Skin of body (tissue), 2 donors: ENCODE data around the gene BAIAP2. TPM values are rescaled to one million over a fixed set of nuclear protein-coding genes. Genes with fewer than 3 reads are reported as not detected.

ENCODE experiments used
- DNase-seq: peaks from one replicate; lab custom pipeline; 2025; lab: John Stamatoyannopoulos, UW
- total RNA-seq: library from RNA; depleted of rRNA; stranded (reverse); fragments of >200 nt; gene quantifications from one replicate; pipeline ENCODE4 v1.2.3, GENCODE V29; 2014

BAIAP2 gene
- total RNA-seq, 1 donor from 2014 or later, result 34.6 TPM

DNA sequence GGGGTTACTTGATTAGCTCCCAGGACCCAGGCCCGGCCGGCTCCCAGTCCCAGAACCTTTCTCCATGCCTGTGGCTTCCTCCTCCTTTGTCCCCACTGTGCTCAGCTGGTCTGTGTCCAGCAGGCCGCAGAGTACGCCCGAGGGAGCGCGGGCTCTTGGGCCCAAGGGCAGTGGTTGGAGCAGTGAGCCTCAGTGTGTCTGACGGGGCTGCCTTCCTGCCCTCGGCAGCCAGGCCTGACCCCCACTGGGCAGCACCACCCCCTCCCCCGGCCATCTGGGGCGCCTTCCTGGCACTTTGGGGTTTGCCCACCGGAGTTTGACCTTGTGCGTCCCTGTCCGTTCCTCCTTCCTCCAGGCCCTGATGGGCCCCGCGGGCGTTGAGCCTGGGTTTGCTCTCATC lies 67.9 kb downstream of the BAIAP2 start:
- no peak for DNase-seq

DNA sequence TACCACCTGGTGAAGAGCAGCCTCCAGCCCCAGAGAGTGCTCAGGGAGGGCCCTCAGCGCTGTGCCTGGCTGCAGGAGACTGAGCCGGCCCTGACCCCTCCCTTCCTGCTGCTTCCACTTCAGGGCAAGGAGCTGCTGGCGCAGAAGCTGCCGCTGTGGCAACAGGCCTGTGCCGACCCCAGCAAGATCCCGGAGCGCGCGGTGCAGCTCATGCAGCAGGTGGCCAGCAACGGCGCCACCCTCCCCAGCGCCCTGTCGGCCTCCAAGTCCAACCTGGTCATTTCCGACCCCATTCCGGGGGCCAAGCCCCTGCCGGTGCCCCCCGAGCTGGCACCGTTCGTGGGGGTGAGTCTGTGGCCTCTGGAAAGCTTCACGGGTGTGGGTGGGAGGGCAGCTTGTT lies 68.4 kb downstream of the BAIAP2 start:
- DNase-seq, result no peak

DNA sequence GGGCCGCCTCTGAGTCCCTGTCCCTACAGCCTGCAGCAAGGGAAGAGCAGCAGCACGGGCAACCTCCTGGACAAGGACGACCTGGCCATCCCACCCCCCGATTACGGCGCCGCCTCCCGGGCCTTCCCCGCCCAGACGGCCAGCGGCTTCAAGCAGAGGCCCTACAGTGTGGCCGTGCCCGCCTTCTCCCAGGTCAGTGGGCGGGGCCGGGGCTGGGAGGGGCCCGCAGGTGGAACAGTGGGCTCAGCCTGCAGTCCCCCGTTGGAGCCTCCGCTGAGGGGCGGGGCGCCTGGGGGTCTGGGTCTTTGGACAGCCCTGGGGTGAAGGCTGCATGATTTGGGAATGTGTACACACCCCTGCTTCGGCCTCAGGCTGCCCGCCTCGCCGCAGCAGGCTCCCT lies 71.8 kb downstream of the BAIAP2 start:
- no peak for DNase-seq

DNA sequence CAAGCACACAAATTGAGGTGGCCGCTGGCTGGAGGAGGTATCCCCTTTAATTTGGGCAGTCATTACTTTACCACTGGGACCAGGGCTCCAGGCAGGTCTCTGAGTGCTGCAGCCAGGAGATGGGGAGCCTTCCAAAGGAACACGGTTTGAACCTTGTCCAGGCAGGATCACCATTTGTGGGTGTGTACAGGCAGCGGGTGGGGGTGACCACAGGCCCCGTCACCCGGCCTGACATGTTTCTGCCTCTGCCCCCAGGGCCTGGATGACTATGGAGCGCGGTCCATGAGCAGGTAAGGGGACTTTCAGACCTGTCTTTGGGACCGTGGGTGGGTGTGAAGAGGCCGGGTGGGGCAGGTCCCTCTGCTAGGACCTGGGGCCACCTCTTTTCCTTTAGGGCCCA lies 73.3 kb downstream of the BAIAP2 start:
- no peak for DNase-seq

DNA sequence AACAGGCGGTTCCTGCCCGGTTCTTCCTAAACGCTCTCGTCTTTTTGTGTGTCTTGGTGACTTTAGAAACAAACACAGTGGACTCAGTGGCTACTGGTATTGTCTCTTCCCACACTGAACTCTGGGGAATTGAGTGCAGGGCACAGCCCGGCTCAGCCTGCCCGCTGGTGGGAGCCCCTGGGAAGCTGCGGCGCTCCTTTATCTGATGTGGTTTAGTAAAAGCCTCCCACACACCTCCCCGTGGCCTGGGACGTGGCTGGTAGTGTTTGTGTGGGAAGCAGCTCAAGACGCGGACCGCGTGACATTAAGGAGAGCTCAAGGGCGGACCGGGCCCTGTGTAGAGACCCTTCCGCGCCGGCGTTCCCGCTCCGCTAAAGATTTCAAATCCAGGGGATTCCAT lies 75.0 kb downstream of the BAIAP2 start:
- DNase-seq, result no peak

DNA sequence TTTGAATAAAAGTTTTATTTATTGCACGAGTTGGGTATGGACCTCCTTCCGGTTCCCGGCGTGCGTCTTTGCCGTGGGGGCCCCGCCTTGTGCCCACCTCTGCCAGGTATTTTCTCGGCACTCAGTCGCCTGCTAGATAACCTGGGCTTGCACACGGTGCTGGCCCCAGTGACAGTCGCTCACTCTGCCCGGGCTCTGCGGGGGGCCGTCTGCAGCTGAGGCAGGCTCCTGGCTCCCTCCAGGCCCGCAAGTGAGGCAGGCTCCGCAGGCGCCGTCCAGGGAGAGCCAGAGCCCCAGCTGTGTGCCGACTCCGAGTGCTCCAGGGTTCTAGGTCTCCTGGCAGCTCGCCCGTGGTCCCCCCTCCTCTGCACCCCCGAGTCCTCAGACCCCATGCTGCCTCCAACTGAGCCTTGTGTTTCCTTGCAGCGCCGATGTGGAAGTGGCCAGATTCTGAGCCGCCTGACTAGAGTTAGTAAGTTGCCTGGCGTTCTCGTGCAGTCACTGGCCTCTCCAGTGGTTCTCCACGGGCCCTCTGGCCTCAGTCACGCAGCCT lies 75.6 kb downstream of the BAIAP2 start:
- DNase-seq, result no peak

DNA sequence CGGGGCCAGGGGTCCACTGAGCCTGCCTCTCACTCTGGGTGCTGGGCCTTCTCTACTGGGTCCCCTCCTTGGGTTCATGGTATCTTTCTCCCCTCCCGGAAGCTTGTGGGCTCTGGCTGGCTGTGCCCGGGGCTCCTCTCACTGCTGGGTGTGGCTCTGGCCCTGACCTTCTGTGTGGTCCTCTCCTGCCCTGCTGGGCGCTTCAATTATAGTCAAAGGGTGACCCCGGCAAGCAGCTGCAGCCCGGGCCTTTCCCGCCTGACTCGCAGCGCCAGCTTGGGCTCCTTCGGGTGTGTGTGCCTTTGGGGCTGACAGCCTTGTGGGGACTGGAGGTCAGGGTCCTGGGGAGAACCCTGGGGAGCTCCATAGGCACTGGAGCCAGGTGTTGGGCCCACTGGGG lies 76.1 kb downstream of the BAIAP2 start:
- DNase-seq, result no peak

DNA sequence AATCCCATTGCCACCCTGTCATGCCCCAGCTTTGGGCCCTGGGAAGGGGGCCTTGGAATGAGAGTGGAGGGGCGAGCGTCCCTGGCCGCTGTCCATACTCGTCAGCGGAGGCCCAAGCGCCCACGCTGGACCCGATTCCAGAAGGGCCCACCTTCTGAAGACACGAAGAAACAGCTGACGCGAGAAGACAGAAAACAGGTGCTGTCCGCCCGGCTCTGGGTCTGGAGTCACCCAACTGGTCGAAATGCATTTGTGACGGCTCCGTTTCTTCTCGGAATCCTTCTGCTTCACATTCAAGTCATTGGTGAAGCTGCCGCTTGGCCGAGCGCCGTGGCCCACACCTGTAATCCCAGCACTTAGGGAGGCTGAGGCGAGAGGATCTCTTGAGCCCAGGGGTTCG lies 77.5 kb downstream of the BAIAP2 start:
- DNase-seq, result no peak

DNA sequence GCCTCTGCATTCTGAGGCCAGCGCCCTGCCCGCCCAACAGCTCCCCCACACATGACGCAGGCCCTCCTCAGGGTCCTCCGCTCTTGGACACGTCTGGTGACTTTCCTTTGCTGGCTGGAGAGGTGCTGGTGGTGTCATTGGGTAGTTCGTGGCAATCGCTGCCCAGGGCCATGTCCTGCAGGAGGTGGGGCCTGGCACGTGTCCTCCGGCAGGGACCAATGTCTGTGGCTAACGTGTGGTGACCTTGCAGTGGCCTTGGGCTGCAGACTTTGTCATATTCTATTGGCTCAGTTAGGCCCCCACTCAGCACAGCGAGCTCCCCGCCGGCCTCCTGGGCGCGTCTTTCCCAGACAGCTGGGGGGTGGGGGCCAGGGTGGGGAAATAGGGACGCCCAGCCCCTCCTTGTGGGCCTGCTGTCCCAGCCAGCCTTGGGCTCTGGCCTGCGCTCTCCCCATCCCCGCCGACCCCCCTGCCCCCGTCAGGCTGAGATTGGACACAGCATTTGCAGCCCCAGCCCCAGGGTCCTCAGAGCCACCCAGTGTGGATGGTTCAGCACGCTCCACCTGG lies 78.3 kb downstream of the BAIAP2 start:
- DNase-seq, result no peak

DNA sequence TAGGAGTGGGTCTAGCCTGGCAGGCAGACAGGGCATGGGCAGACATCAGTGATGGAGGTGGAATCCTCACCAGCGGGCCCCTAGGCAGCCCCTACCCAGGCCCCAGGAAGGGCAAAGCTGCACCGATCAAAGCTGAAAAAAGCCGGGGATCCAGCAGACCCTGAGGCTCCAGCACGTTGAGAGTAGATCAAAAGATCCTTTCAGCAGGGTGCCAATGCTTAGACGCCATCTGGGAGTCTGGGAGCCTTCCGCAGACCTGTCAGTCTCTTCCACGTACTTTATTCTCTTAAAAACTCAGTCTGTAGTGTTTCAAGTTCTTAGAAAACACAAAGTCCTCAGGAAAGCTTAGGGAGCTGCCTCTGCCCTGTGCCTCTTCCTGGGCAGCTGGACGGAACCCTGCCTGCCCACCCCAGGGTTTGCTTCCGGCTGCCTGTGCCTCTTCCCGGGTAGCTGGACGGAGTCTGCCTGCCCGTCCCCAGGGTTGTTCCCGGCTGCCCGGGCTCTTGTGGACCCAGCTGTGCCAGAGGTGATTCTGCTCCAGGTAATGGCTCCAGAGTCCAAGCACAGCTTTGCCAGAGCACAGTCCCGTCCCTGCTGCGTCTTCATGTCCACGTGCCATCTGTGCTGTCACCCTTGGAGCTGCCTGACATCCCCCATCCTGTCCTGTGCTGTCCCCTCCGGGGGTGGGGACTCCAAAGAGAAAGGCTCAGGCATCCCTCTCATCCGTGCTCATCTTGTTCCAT lies 79.6 kb downstream of the BAIAP2 start:
- DNase-seq, result no peak

DNA sequence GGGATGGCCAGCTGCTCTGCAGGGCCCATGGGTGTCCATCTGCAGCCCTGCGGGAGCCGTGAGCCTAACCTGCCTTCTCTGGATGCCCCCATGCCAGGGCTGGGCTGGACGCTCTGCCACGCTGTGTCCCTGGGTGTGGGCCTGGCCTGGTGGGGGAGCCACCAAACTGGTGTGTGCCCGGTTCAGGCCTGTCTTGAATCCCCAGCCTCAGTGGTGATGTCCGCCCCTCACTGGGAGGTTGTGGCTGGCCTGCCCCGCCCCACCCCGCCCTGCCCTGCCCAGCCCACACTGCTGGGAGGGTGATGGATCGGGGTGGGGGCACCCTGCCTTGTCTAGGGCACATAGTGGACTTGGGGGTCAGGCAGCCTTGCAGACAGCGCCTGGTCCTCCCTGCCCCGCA lies 80.3 kb downstream of the BAIAP2 start:
- no peak for DNase-seq

DNA sequence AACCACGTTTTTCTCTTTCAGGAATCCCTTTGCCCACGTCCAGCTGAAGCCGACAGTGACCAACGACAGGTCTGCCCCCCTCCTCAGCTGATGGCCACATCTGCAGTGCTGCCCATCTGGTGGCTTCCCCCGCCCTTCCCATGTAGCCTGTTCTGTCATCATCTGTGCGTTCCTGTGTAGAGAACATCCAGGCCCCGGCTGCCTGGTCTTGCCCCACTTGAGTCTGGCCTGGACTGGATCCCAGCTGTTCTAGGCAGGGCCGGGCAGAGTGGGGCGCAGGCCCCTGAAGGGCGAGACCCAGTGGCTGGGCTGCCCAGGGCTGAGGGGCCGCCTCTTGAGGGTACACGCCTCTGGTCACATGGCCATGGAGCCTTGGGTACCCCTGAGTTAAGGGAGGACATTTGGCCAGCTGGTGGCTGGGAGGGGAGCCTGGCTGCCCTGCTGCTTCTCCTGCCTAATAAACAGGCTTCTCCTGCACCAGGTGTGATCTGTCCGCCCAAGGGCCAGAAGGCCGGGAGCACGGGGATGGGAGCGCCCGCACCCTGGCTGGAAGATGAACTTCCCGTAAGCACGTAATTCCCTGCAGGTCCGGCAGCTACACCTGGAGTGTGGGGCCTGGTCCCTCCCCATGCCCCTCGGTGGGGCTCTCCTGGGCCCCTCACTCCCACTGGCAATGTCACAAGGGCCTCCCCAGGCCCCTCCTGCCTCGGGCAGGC lies 81.0 kb downstream of the BAIAP2 start:
- no peak for DNase-seq

DNA sequence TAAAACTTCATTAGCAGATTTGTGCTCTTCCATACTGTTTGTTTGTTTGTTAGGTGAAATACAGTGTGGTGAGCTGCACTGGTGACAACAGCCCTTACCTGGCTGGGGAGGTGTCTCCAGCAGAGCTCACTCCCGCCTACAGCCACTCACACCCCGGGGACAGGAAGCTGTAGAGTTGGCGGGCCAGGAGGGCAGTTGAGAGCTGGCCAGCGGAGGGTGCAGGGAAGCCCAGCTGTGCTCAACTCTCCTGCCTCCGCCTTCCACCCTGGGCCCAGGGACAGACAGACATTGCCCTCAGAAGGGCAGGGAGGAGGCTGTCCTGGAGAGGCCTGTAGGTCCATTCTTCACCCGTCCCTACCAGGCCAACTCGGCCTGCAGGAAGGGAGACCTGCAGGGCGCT lies 81.8 kb downstream of the BAIAP2 start:
- DNase-seq, result no peak

DNA sequence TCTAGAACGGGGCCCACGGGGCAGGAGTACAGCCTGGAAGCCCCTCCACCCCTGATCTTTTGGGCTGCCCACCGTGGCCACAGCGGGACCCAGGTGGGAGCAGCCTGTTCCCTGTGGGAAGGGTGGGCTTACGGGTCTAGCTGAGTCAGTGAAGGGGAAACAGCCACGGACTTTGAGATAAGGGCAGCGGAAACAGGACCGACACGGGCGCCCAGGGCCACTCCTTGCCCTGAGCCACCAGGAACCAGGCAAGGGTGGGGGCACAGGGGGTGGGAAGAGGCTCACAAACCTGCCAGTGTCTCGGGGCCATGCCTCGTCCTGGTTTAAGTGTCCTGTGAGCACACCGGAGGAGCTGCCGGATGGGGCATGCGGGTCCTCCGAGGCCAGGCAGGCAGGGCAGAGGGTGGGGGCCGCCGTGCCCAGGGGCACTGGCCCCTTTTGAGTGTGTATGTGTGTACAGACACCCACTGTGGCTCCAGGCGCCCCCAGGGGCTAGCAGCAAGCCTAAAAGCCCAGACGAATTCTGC lies 82.8 kb downstream of the BAIAP2 start:
- DNase-seq, result no peak

DNA sequence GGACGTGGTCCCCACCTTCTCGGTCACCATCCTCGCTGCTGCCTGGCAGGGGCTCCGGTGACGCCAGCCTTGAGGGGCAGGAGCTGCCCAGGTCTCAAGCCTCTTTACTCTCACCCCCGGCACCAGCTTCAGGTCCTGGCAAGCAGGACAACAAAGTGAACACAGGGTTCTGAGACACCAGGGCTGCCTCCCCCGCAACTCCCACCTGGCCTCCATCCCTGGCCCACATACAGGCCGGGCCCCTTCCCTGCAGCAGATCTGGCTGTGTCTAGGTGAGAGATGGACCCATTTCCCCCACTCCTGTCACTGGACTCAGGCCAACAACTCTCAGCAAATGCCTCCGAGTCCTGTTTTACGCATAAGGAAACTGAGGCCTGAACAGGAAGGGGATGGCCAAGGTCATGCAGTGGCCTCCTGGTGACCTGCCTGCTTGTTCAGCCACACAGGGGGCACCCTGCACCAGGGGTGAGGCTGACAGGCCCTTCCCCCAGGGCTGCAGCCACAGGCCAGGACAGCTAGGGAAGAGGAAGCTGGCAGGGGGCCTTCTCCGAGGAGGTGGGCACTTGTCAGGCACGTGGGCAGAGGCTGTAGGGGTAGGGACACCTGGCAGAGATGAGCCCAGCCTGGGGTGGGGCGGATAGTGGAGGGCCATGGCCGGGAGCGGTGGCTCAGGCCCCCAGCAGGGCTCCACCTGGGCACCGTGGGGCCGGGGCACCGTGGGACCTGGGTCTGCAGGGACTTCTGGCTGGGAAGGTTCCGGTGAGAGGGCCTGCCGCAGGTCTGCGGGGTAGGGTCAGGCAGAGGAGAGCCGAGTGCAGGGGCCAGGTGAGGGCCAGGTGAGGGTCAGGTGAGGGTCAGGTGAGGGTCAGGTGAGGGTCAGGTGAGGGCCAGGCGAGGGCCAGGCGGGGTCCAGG lies 83.6 kb downstream of the BAIAP2 start:
- DNase-seq, result no peak

DNA sequence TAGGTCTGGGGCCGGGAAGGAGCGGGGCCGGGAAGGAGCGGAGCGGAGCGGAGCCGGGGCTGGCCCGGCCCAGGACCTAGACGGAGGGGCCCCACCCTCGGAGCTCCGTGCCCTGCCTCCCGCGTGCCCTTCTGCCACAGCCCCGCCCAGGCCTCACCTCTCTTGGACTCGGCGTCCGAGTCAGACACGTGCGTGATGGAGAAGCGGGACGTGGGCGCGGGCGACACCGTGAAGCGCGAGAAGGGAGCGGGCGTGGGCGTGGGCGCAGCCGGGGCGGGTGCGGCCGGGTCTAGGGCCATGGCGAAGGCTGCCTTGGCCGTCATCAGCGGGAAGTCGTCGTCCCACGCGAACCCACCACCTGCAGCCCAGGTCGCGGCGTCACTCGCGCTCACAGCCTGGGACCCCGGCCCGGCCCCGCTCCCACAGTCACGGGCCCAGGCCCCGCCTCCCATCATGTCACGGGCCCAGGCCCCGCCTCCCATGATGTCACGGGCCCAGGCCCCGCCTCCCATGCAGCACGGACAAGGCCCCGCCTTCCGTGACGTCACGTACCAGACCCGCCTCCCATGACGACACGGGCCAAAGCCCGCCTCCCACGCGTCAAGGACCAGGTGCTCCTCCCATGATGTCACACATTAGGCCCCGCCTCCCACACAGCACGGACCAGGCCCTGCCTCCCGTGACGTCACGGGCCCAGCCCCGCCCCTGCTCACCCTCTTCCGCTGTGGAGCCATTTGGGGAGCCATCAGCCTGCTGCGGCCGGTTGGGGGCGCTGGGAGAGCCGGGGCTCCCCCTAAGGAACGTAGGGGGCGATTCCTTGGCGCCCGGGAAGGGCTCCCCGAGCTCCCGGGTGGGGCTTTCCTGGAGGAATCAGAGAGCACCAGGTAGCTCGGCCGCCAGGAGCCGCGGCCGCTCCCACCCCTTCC lies 84.5 kb downstream of the BAIAP2 start:
- DNase-seq, result peak; percentile 82

DNA sequence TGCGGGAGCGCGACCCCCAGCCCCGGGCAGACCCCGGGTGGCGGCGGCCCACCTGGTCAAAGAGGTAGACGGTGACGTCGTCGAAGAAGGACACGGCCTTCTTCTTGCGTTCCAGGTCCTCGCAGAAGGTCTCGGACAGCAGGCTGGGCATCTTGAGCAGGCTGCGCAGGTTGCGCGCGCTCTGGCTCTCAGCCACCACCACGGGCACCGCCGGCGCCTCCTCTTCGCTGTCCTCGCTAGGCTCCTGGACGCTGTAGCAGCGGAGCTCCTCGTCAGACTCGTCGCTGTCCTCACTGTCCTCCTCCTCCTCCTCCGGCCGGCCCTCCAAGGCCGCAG lies 85.2 kb downstream of the BAIAP2 start:
- DNase-seq, result no peak

DNA sequence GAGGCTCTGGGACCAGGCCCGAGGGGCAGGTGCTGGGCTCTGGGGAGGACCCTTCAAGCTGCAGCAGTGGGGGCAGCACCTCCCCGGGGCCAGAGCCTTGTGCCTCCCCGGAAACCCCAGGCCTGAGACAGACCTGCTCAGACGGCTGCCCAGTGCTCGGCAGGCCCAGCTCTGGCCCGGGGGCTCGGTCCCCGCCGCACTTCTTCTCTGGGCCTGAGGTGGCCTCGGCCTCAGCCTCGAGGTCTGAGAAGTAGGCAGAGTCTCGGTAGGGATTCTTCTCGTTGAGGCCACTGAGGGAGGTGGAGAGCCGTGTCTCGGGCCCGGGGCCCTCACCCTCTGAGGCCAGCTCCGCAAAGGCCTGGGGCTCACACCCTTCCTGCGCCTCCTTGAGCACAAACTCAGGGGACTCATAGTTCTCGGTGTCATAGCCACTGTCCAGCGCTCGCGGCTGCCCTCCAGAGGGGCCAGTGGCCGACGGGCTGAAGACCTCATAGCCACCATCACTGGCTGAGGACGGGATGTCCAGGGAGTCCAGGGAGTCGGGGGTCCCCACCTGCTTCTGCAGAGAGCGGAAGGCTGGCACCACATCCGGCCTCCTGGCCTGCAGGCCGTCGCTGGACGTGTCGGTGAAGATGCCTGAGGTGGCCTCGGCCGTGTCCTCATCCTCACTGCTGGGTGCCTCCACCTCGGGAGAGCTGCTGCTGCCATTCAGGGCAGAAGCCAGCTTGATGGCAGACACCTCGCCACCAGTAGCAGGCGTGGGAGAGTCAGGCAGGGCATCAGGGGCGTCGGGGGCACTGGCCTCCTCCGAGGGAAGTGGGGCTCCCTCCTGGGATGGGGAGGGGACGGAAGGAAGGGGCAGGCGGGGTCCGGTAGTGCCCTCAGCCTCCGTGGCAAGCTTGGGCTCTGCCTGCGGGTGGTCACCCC lies 86.0 kb downstream of the BAIAP2 start:
- no peak for DNase-seq
